Adipocyte (in vitro differentiated cells): Measurements from ENCODE around the gene PRTN3.

ENCODE experiments used
- DNase-seq: peaks from one replicate; pipeline ENCODE4 v3.0.0-alpha.2; 2015; ENCODE audit warnings: low read depth
- H3K27me3 ChIP-seq: replicated peaks from 2 replicates; pipeline ENCODE4 v1.7.0; 2013; ENCODE audit warnings: mild to moderate bottlenecking, low read length, moderate library complexity; ENCODE audit not compliant: control insufficient read depth, insufficient read depth
- H3K36me3 ChIP-seq: 2 replicates; pipeline ENCODE4 v1.7.0; 2013; ENCODE audit warnings: low read length, mild to moderate bottlenecking, moderate library complexity; ENCODE audit not compliant: control insufficient read depth, insufficient read depth, severe bottlenecking
- H3K4me1 ChIP-seq: 2 replicates; pipeline ENCODE4 v1.7.0; 2013; ENCODE audit warnings: mild to moderate bottlenecking, low read length, moderate library complexity; ENCODE audit not compliant: control insufficient read depth, insufficient read depth
- H3K4me3 ChIP-seq: 2 replicates; pipeline ENCODE4 v1.7.0; 2013; ENCODE audit warnings: mild to moderate bottlenecking, low read length, moderate library complexity
- H3K9ac ChIP-seq: 2 replicates; pipeline ENCODE4 v1.7.0; 2013; ENCODE audit warnings: mild to moderate bottlenecking, low read length, moderate library complexity
- H3K9me3 ChIP-seq: 2 replicates; pipeline ENCODE4 v1.7.0; 2013; ENCODE audit warnings: mild to moderate bottlenecking, low read length, moderate library complexity; ENCODE audit not compliant: control insufficient read depth

The PRTN3 gene

GRCh38 chr19:855142-855541 lies 14.3 kb downstream of the PRTN3 start:
- DNase-seq = no peak
- H3K36me3 ChIP-seq = no peaks in the 10 kb centered on the region
- H3K9ac ChIP-seq = no peak overlapping the region
- H3K4me3 ChIP-seq = no peak overlapping the region
- no peaks in the 10 kb centered on the region for H3K9me3 ChIP-seq
- no peaks in the 10 kb centered on the region for H3K27me3 ChIP-seq
- H3K4me1 ChIP-seq = peaks cover 16% of the 10 kb centered on the region

GRCh38 chr19:855566-856120 lies 14.8 kb downstream of the PRTN3 start:
- peaks cover 16% of the 10 kb centered on the region for H3K4me1 ChIP-seq
- no peaks in the 10 kb centered on the region for H3K27me3 ChIP-seq
- H3K9ac ChIP-seq = no peak overlapping the region
- no peak overlapping the region for H3K4me3 ChIP-seq
- H3K36me3 ChIP-seq = no peaks in the 10 kb centered on the region
- no peak for DNase-seq
- no peaks in the 10 kb centered on the region for H3K9me3 ChIP-seq

- no peak for DNase-seq
- no peaks in the 10 kb centered on the region for H3K27me3 ChIP-seq
- H3K4me3 ChIP-seq = no peak overlapping the region
- no peaks in the 10 kb centered on the region for H3K9me3 ChIP-seq
- peaks cover 7% of the 10 kb centered on the region for H3K4me1 ChIP-seq
- peaks cover 6% of the 10 kb centered on the region for H3K36me3 ChIP-seq
- no peak overlapping the region for H3K9ac ChIP-seq
These were observed 17.5 kb downstream of the PRTN3 start for GRCh38 chr19:858284-858683.

- Histone ChIP-seq H3K4me3 (peak within 1 kb of the TSS; percentile 90), H3K9ac (peak within 1 kb of the TSS; percentile 99), H3K4me1 (peaks cover 7% of the 10 kb centered on the region), H3K9me3 (no peaks in the 10 kb centered on the region), H3K36me3 (peaks cover 13% of the 10 kb centered on the region), H3K27me3 (no peaks in the 10 kb centered on the region)
- peak; percentile 54 for DNase-seq
These were observed 18.4 kb downstream of the PRTN3 start, which contains the start of gene CFD for GRCh38 chr19:858868-859843. Gene CFD, plus strand, starts transcription at chr19:859664. Its CDS starts 26 bp downstream, at chr19:859690.

- Histone ChIP-seq H3K36me3 (peaks cover 14% of the 10 kb centered on the region), H3K4me3 (peak overlapping the region; percentile 90), H3K27me3 (no peaks in the 10 kb centered on the region), H3K4me1 (peaks cover 7% of the 10 kb centered on the region), H3K9me3 (no peaks in the 10 kb centered on the region), H3K9ac (peak overlapping the region; percentile 99)
- no peak for DNase-seq
These were observed 20.4 kb downstream of the PRTN3 start for GRCh38 chr19:861141-861755.

- Histone ChIP-seq H3K27me3 (no peaks in the 10 kb centered on the region), H3K4me1 (peaks cover 7% of the 10 kb centered on the region), H3K36me3 (peaks cover 14% of the 10 kb centered on the region), H3K9ac (peak overlapping the region; percentile 60), H3K4me3 (peak overlapping the region; percentile 69), H3K9me3 (no peaks in the 10 kb centered on the region)
- peak; percentile 74 for DNase-seq
These were observed 21.2 kb downstream of the PRTN3 start for GRCh38 chr19:861756-862580.

- Histone ChIP-seq H3K9me3 (no peaks in the 10 kb centered on the region), H3K4me1 (peaks cover 7% of the 10 kb centered on the region), H3K9ac (no peak overlapping the region), H3K36me3 (peaks cover 14% of the 10 kb centered on the region), H3K27me3 (no peaks in the 10 kb centered on the region), H3K4me3 (no peak overlapping the region)
- DNase-seq = peak; percentile 60
These were observed 21.9 kb downstream of the PRTN3 start for GRCh38 chr19:862581-863314.

- Histone ChIP-seq H3K4me3 (no peak overlapping the region), H3K9me3 (no peaks in the 10 kb centered on the region), H3K27me3 (no peaks in the 10 kb centered on the region), H3K4me1 (peaks cover 7% of the 10 kb centered on the region), H3K36me3 (peaks cover 14% of the 10 kb centered on the region), H3K9ac (no peak overlapping the region)
- no peak for DNase-seq
These were observed 22.5 kb downstream of the PRTN3 start for GRCh38 chr19:863315-863620.

GRCh38 chr19:866769-867300 lies 26.0 kb downstream of the PRTN3 start:
- no peak overlapping the region for H3K9ac ChIP-seq
- H3K9me3 ChIP-seq = no peaks in the 10 kb centered on the region
- no peak for DNase-seq
- H3K4me3 ChIP-seq = no peak overlapping the region
- peaks cover 14% of the 10 kb centered on the region for H3K36me3 ChIP-seq
- peaks cover 20% of the 10 kb centered on the region for H3K4me1 ChIP-seq
- H3K27me3 ChIP-seq = no peaks in the 10 kb centered on the region

- peaks cover 14% of the 10 kb centered on the region for H3K36me3 ChIP-seq
- H3K9ac ChIP-seq = no peak overlapping the region
- H3K9me3 ChIP-seq = no peaks in the 10 kb centered on the region
- H3K4me1 ChIP-seq = peaks cover 23% of the 10 kb centered on the region
- no peak for DNase-seq
- H3K27me3 ChIP-seq = no peaks in the 10 kb centered on the region
- H3K4me3 ChIP-seq = no peak overlapping the region
These were observed 26.5 kb downstream of the PRTN3 start for GRCh38 chr19:867301-867793.
